Activated naive CD8-positive, alpha-beta T cell treated with anti-CD3 and anti-CD28 coated beads for 36 hours (primary cell): Measurements from ENCODE around the gene FAM131C. TPM values are rescaled to one million over a fixed set of nuclear protein-coding genes. Genes with fewer than 3 reads are reported as not detected.

Source experiments
- DNase-seq: peaks from one replicate; pipeline ENCODE4 v3.0.0; 2021
- H3K27ac Mint-ChIP-seq: one replicate; pipeline ENCODE4 v1.8.0; 2022; ENCODE audit warnings: mild to moderate bottlenecking, moderate library complexity, mixed read lengths
- H3K27me3 Mint-ChIP-seq: one replicate; pipeline ENCODE4 v1.8.0; 2022; ENCODE audit warnings: mild to moderate bottlenecking, mixed read lengths
- H3K36me3 Mint-ChIP-seq: one replicate; pipeline ENCODE4 v1.8.0; 2021; ENCODE audit warnings: mild to moderate bottlenecking, mixed read lengths
- H3K4me1 Mint-ChIP-seq: one replicate; pipeline ENCODE4 v1.8.0; 2021; ENCODE audit warnings: mixed read lengths
- H3K4me3 Mint-ChIP-seq: one replicate; pipeline ENCODE4 v1.8.0; 2022; ENCODE audit warnings: mild to moderate bottlenecking, moderate library complexity, mixed read lengths
- H3K9me3 Mint-ChIP-seq: one replicate; pipeline ENCODE4 v1.8.0; 2022; ENCODE audit warnings: mixed read lengths
- total RNA-seq, 2 experiments: library from RNA; stranded (reverse); gene quantifications; one replicate each; pipeline ENCODE4 v1.2.3, GENCODE V29; 2021

Gene FAM131C
- total RNA-seq, 2 experiments from 2014 or later, result 0.34 to 0.45 TPM

- Mint-ChIP-seq H3K9me3 (no peaks in the 10 kb centered on the region), H3K4me3 (no peak overlapping the region), H3K36me3 (no peaks in the 10 kb centered on the region), H3K27ac (no peak overlapping the region), H3K27me3 (peaks cover 24% of the 10 kb centered on the region), H3K4me1 (peaks cover 15% of the 10 kb centered on the region)
- DNase-seq, result no peak
These were observed 2.0 kb upstream of the FAM131C start for GRCh38 chr1:16075337-16076030.

- H3K27ac Mint-ChIP-seq, result no peak overlapping the region
- H3K9me3 Mint-ChIP-seq, result no peaks in the 10 kb centered on the region
- peaks cover 24% of the 10 kb centered on the region for H3K27me3 Mint-ChIP-seq
- peaks cover 18% of the 10 kb centered on the region for H3K4me1 Mint-ChIP-seq
- no peaks in the 10 kb centered on the region for H3K36me3 Mint-ChIP-seq
- H3K4me3 Mint-ChIP-seq, result no peak overlapping the region
- DNase-seq, result no peak
These were observed 766 bp upstream of the FAM131C start for GRCh38 chr1:16074217-16074616.

- Mint-ChIP-seq H3K4me3 (peak overlapping the region; percentile 14), H3K27ac (no peak overlapping the region), H3K36me3 (no peaks in the 10 kb centered on the region), H3K4me1 (peaks cover 13% of the 10 kb centered on the region), H3K27me3 (peaks cover 24% of the 10 kb centered on the region), H3K9me3 (no peaks in the 10 kb centered on the region)
- peak; percentile 14 for DNase-seq
These were observed 601 bp downstream of the FAM131C start for GRCh38 chr1:16072616-16073484.

GRCh38 chr1:16072095-16072494 is 1.4 kb downstream of the FAM131C start:
- DNase-seq, result no peak

GRCh38 chr1:16071614-16072013 is 1.8 kb downstream of the FAM131C start:
- Mint-ChIP-seq H3K27me3 (peaks cover 24% of the 10 kb centered on the region), H3K4me1 (peaks cover 13% of the 10 kb centered on the region), H3K27ac (no peak overlapping the region), H3K4me3 (no peak overlapping the region), H3K9me3 (no peaks in the 10 kb centered on the region), H3K36me3 (no peaks in the 10 kb centered on the region)
- no peak for DNase-seq

More at GRCh38 chr1:16072095-16072494, 1.4 kb downstream of the FAM131C start:
- no peaks in the 10 kb centered on the region for H3K36me3 Mint-ChIP-seq
- H3K27me3 Mint-ChIP-seq, result peaks cover 24% of the 10 kb centered on the region
- peaks cover 13% of the 10 kb centered on the region for H3K4me1 Mint-ChIP-seq
- no peak overlapping the region for H3K4me3 Mint-ChIP-seq
- no peaks in the 10 kb centered on the region for H3K9me3 Mint-ChIP-seq
- H3K27ac Mint-ChIP-seq, result no peak overlapping the region

- Mint-ChIP-seq H3K4me1 (peaks cover 13% of the 10 kb centered on the region), H3K4me3 (no peak overlapping the region), H3K9me3 (no peaks in the 10 kb centered on the region), H3K27ac (no peak overlapping the region), H3K36me3 (no peaks in the 10 kb centered on the region), H3K27me3 (peaks cover 24% of the 10 kb centered on the region)
- DNase-seq, result no peak
These were observed 2.7 kb downstream of the FAM131C start for GRCh38 chr1:16070640-16071355.

GRCh38 chr1:16068356-16069270 is 4.8 kb downstream of the FAM131C start:
- no peak for DNase-seq
- peaks cover 7% of the 10 kb centered on the region for H3K4me1 Mint-ChIP-seq
- no peaks in the 10 kb centered on the region for H3K9me3 Mint-ChIP-seq
- no peak overlapping the region for H3K4me3 Mint-ChIP-seq
- H3K27me3 Mint-ChIP-seq, result peaks cover 32% of the 10 kb centered on the region
- H3K36me3 Mint-ChIP-seq, result no peaks in the 10 kb centered on the region
- no peak overlapping the region for H3K27ac Mint-ChIP-seq

- H3K9me3 Mint-ChIP-seq, result no peaks in the 10 kb centered on the region
- peaks cover 31% of the 10 kb centered on the region for H3K27me3 Mint-ChIP-seq
- DNase-seq, result no peak
- H3K4me3 Mint-ChIP-seq, result no peak overlapping the region
- peaks cover 7% of the 10 kb centered on the region for H3K4me1 Mint-ChIP-seq
- H3K27ac Mint-ChIP-seq, result no peak overlapping the region
- H3K36me3 Mint-ChIP-seq, result no peaks in the 10 kb centered on the region
These were observed 5.5 kb downstream of the FAM131C start for GRCh38 chr1:16067933-16068332.

GRCh38 chr1:16067127-16067768 is 6.2 kb downstream of the FAM131C start:
- no peak overlapping the region for H3K27ac Mint-ChIP-seq
- peaks cover 25% of the 10 kb centered on the region for H3K27me3 Mint-ChIP-seq
- peaks cover 7% of the 10 kb centered on the region for H3K4me1 Mint-ChIP-seq
- H3K9me3 Mint-ChIP-seq, result no peaks in the 10 kb centered on the region
- peak; percentile 16 for DNase-seq
- no peaks in the 10 kb centered on the region for H3K36me3 Mint-ChIP-seq
- no peak overlapping the region for H3K4me3 Mint-ChIP-seq

- H3K9me3 Mint-ChIP-seq, result no peaks in the 10 kb centered on the region
- no peak overlapping the region for H3K4me3 Mint-ChIP-seq
- peaks cover 18% of the 10 kb centered on the region for H3K27me3 Mint-ChIP-seq
- no peak overlapping the region for H3K27ac Mint-ChIP-seq
- no peaks in the 10 kb centered on the region for H3K36me3 Mint-ChIP-seq
- no peak for DNase-seq
- H3K4me1 Mint-ChIP-seq, result peaks cover 4% of the 10 kb centered on the region
These were observed 7.2 kb downstream of the FAM131C start for GRCh38 chr1:16066245-16066644.

- no peak for DNase-seq
- Mint-ChIP-seq H3K27me3 (peaks cover 18% of the 10 kb centered on the region), H3K9me3 (no peaks in the 10 kb centered on the region), H3K4me3 (no peak overlapping the region), H3K27ac (no peak overlapping the region), H3K36me3 (no peaks in the 10 kb centered on the region), H3K4me1 (peaks cover 3% of the 10 kb centered on the region)
These were observed 8.2 kb downstream of the FAM131C start for GRCh38 chr1:16065269-16065576.

- Mint-ChIP-seq H3K36me3 (no peaks in the 10 kb centered on the region), H3K27me3 (peaks cover 18% of the 10 kb centered on the region), H3K27ac (no peak overlapping the region), H3K4me1 (no peaks in the 10 kb centered on the region), H3K9me3 (no peaks in the 10 kb centered on the region), H3K4me3 (no peak overlapping the region)
- no peak for DNase-seq
These were observed 8.7 kb downstream of the FAM131C start for GRCh38 chr1:16064536-16065268.

- Mint-ChIP-seq H3K4me1 (no peaks in the 10 kb centered on the region), H3K27ac (no peak overlapping the region)
These were observed 9.5 kb downstream of the FAM131C start for GRCh38 chr1:16063921-16064320.

More at GRCh38 chr1:16063921-16064320, 9.5 kb downstream of the FAM131C start:
- Mint-ChIP-seq H3K9me3 (no peaks in the 10 kb centered on the region), H3K27me3 (peaks cover 18% of the 10 kb centered on the region), H3K36me3 (no peaks in the 10 kb centered on the region), H3K4me3 (no peak overlapping the region)
- DNase-seq, result no peak
